Measurements from ENCODE around the gene CACHD1.
"Not testable (repeated sequence)": the region's sequence is repeated elsewhere in the genome, so short reads cannot be mapped to it uniquely, and the experiment has no call there.

The CACHD1 gene

DNA sequence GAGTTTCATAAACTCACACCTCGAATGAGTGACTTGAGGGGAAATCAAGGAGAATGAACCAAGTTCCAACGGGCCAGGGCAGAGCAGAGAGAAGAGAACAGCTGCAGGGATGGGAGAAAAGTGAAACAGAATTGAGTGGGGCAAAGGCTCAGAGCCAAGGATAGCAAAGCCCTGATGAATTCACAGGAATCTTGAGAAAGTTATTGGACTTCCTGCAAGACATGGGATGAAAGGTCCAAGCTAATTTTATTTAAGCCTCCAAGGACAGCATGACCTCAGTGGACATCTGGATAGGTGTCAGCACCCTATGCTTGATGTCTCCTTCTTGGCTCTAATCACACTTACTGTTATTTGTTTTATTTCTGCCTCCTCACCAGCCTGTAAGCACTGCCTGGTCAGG lies 232.0 kb downstream of the CACHD1 start:
- no peak for DNase-seq (ENCODE audit: low spot score)

DNA sequence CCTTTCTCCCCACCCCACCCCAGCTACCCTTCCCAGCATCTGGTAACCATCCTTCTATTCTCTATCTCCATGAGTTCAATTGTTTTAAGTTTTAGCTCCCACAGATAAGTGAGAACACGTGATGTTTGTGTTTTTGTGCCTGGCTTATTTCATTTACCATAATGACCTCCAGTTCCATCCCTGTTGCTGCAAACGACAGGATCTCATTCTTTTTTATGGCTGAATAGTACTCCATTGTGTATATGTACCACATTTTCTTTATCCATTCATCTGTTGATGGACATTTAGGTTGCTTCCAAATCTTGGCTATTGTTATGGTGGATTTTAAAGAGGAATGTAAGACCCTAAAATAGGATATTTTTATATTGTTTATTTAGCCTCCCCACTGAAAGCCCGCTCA lies 232.7 kb downstream of the CACHD1 start:
- not testable (repeated sequence) for DNase-seq (ENCODE audit: low spot score)

DNA sequence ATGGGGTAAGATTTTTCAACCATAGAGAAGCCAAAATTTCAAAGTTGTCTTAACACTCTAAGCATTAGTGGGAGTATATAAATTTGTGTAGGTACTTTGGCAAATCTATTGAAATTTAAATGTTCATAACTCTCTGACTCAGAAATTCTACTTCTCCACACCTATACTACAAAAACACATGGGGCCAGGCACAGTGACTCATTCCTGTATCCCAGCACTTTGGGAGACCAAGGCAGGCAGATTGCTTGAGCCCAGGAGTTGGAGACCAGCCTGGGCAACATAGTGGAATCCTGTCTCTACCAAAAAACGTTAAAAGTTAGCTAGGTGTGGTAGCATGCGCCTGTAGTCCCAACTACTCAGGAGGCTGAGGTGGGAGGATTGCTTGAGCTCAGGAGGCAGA lies 233.7 kb downstream of the CACHD1 start:
- no peak for DNase-seq (ENCODE audit: low spot score)

DNA sequence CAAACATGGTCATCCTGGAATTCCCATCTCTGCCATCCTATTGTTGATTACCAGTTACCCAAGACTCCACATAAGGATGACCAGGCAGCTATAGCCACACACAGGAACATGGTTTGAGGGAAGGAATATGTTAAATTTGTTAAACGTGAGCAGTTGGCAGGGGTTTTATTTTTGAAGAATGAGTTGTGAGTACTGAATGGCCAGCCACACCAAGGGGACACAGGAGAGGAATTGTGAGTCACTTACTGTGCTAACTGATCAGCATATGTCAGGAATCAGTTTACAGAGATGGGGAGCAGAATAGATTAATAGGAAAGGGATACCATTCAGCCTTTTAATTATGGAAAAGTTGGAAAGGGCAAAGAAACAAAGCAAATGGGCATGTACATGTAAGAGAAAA lies 235.7 kb downstream of the CACHD1 start:
- DNase-seq (ENCODE audit: low spot score): no peak

DNA sequence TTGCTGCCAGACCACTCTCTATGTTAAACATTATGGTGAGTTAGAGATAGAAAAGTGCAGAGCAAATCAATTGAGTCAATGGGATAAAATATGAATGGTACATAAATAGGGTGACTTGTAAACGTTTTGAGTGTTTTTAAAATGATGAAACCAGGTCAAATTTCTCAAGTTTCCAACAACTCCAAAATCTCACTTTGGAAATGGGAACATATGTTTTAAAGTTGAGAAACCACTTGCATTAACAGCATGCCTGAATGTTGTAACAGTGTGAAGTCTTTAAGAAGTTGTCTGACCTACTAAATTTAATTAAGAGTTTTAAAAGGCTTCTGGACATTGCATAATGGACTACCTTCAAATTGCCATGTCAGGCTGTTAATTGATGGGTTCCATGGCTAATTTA lies 241.3 kb downstream of the CACHD1 start:
- no peak for DNase-seq (ENCODE audit: low spot score)

DNA sequence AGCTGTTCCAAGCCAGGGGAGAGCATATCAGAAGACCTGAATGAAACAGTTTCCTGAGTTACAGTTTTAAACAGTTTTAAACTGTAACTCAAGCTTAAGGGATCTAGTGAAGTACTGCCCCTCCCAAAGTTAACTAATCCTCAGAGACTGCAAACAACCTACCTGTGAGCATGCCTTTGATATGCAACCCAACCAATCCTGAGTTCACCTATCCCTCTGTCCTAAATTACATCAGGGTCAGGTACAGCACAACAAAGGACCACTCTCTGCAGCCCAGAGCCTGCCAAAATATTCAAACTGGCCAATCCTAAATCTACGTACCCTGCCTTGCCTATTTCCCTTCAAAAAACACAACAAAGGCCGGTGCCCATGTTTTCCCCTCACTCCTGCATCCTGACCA lies 242.1 kb downstream of the CACHD1 start:
- no peak for DNase-seq (ENCODE audit: low spot score)

DNA sequence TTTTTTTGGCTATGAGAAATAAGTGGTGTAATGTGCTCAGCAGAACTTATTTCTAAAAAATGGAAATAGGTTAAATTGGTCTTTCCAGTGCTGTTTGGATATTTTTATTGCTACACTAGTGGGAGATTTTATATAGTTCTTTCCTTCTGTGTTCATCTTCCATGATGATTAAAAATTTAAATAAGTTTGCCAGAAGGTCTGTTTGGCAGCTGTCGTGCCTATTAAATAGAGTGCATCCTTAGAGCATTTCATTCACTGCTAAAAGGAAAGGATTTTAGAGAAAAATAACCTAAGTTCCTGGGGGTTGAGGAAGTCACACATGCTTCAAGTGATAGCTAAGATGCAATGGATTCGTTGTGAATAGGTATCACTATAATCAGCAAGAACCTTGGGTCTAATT lies 245.3 kb downstream of the CACHD1 start:
- no peak for DNase-seq (ENCODE audit: low spot score)

DNA sequence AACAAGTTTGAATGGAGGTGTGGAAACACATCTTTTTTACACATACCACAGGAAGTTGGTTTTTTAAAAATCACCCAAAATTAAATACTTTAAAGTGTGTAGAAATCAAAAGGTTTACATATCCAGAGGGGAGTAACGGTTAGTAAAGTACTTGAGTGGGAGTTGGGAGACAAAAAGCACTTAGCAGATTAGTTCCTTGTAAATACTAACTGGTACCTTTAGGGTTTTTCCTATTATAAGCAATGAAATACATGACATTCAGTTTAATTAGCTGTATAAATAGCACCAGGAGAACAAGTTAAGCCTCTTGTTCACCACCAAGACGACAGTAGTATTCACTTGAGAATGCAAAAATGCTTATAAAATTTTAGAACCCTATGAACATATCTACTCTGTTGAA lies 251.2 kb downstream of the CACHD1 start:
- no peak for DNase-seq (ENCODE audit: low spot score)

DNA sequence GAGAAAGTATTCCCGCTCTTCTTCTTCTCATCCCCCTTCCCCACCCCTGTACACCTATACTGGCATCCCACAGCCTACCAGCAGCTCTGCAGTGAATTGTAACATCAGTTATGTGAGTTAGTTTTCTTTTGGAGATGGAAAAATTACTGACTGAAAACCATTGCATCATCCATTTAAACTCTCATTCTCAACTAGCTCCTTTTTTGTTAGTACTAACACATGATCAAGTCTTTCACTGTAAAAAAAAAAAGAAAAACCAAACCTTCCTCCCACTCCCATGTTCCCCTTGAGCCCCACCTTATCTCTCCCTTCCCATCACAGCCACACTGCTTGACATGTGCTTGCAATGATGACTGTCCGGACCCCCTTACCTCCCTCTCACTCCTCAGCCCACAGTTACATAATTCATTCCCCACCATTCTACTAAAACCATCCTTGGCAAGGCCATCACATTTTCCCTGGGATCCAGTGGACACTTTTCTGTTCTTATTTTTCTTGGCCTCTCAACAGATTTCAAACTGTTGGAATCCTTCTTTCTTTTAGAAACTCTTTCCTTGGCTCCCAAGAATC lies 251.7 kb downstream of the CACHD1 start:
- no peak for DNase-seq (ENCODE audit: low spot score)

DNA sequence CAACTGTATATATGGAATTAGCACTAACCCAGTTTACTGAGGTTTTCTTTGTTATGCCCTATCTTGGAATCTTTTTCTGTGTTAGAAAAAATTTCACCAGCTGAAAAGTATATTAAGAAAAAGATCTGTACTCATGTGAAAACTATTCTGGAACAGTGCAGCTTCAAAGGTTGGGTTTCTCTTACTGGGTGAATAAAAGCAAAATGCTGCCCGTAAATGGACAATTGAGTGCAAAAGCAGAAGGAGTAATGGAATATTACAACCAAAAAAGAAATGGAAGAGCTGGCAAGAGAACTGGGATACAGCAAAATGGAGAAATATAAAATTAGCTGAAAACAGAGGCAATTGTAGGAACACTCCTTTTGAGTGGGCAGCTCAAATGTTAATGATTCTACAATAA lies 257.9 kb downstream of the CACHD1 start:
- DNase-seq (ENCODE audit: low spot score): no peak

DNA sequence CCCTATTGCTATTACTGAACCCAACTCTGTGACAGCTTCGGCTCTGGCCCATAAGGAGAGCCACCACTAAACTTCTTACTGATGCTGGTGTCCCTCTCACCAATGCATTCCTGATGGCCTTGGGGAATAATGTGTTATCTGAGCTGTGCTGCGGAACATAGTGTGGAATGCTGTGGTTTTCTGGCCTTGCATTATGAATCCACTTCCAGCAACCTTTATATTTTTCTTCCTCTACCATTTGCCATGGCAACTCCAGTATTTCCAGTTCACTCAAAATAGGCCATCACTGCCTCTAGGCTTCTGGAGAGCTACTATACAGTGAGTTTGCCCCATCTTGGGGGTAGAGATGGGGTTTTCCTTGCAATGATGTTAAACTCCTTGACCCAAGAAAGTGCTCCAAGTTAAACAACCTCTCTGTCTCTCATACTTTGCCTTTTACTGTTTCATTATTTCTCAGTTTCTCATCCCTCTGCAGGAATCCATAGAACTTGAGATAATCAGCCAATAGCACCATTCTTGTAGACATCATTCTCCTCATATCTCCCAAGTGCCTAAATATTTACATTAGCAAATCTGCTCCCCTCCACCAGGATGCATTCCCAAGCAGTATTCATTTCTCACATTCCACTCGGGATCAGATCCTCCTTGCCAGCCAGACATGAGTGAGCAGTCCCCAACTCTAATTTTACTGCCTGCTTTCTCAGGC lies 263.8 kb downstream of the CACHD1 start:
- no peak for DNase-seq (ENCODE audit: low spot score)

DNA sequence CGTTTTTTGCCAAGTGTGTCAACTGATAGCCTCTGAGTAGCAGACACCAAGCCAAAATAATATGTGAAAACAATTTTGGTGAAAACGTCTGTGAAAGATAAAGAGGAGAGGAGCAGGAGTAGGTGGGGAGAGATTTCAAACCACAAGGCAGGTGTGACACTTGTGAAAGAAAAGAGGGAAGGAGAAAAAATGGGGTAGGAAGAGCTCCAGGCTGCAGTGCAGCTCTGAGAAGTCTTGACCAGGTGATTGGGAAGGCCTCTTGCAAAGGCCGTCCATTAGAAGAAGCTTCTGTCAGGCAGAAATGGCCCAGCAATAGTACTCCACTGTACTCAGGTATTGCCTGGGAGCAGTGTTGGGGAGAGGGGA lies 264.3 kb downstream of the CACHD1 start:
- no peak for DNase-seq (ENCODE audit: low spot score)

DNA sequence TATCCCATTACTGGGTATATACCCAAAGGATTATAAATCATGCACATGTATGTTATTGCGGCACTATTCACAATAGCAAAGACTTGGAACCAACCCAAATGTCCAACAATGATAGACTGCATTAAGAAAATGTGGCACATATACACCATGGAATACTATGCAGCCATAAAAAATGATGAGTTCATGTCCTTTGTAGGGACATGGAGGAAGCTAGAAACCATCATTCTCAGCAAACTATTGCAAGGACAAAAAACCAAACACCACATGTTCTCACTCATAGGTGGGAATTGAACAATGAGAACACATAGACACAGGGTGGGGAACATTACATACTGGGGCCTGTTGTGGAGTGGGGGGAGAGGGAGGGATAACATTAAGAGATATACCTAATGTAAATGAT lies 270.8 kb downstream of the CACHD1 start:
- not testable (repeated sequence) for DNase-seq (ENCODE audit: low spot score)
